Measurements from ENCODE around the gene MRPS12.

MRPS12 gene

GRCh38 chr19:38905620-38906019 lies 25.1 kb upstream of the MRPS12 start:
- Histone ChIP-seq H2AFZ (ENCODE audit: low read depth, low read length) (no peak overlapping the region), H3K4me2 (ENCODE audit: low read length) (no peak overlapping the region), H4K20me1 (ENCODE audit: insufficient read depth, low read length) (no peaks in the 10 kb centered on the region), H3K9me3 (ENCODE audit: insufficient read depth, low read length) (no peaks in the 10 kb centered on the region), H3K9ac (ENCODE audit: low read length) (no peak overlapping the region), H3K36me3 (replicated peaks; ENCODE audit: low read depth, low read length) (peaks cover 43% of the 10 kb centered on the region), H3K4me1 (ENCODE audit: low read length) (peaks cover 4% of the 10 kb centered on the region), H3K4me3 (ENCODE audit: low read length) (no peak overlapping the region), H3K79me2 (ENCODE audit: low read length) (peaks cover 29% of the 10 kb centered on the region), H3K27me3 (ENCODE audit: low read depth, low read length) (no peaks in the 10 kb centered on the region), H3K27ac (ENCODE audit: low read length) (no peak overlapping the region)
- TF ChIP-seq CTCF (IDR thresholded peaks at IDR 0.05; ENCODE audit: low read depth, low read length) (no peak), EZH2phosphoT487 (IDR thresholded peaks at IDR 0.05; ENCODE audit: low read depth) (no peak)

- H3K36me3 ChIP-seq (replicated peaks; ENCODE audit: low read depth, low read length), result peaks cover 37% of the 10 kb centered on the region
Measured at GRCh38 chr19:38907227-38907626, 23.5 kb upstream of the MRPS12 start.

GRCh38 chr19:38907670-38908069 lies 23.1 kb upstream of the MRPS12 start:
- H2AFZ ChIP-seq (ENCODE audit: low read depth, low read length), result no peak overlapping the region
- H4K20me1 ChIP-seq (ENCODE audit: insufficient read depth, low read length), result no peaks in the 10 kb centered on the region
- no peaks in the 10 kb centered on the region for H3K27me3 ChIP-seq (ENCODE audit: low read depth, low read length)
- H3K79me2 ChIP-seq (ENCODE audit: low read length), result peaks cover 14% of the 10 kb centered on the region; the same call in 1 of the 2 replicates
- H3K4me3 ChIP-seq (ENCODE audit: low read length), result no peak overlapping the region
- H3K4me2 ChIP-seq (ENCODE audit: low read length), result no peak overlapping the region
- H3K9me3 ChIP-seq (ENCODE audit: insufficient read depth, low read length), result no peaks in the 10 kb centered on the region
- no peak overlapping the region for H3K9ac ChIP-seq (ENCODE audit: low read length)
- H3K27ac ChIP-seq (ENCODE audit: low read length), result no peak overlapping the region
- H3K4me1 ChIP-seq (ENCODE audit: low read length), result no peaks in the 10 kb centered on the region
- peaks cover 37% of the 10 kb centered on the region for H3K36me3 ChIP-seq (replicated peaks; ENCODE audit: low read depth, low read length)
- TF ChIP-seq CTCF (IDR thresholded peaks at IDR 0.05; ENCODE audit: low read depth, low read length), result no peak
- TF ChIP-seq EZH2phosphoT487 (IDR thresholded peaks at IDR 0.05; ENCODE audit: low read depth), result no peak

More at GRCh38 chr19:38907227-38907626, 23.5 kb upstream of the MRPS12 start:
- Histone ChIP-seq H3K79me2 (ENCODE audit: low read length) (peaks cover 16% of the 10 kb centered on the region; the same call in 1 of the 2 replicates), H4K20me1 (ENCODE audit: insufficient read depth, low read length) (no peaks in the 10 kb centered on the region), H3K4me2 (ENCODE audit: low read length) (no peak overlapping the region), H3K27me3 (ENCODE audit: low read depth, low read length) (no peaks in the 10 kb centered on the region), H2AFZ (ENCODE audit: low read depth, low read length) (no peak overlapping the region), H3K27ac (ENCODE audit: low read length) (no peak overlapping the region), H3K4me3 (ENCODE audit: low read length) (no peak overlapping the region), H3K9ac (ENCODE audit: low read length) (no peak overlapping the region), H3K4me1 (ENCODE audit: low read length) (no peaks in the 10 kb centered on the region), H3K9me3 (ENCODE audit: insufficient read depth, low read length) (no peaks in the 10 kb centered on the region)
- no peak for TF ChIP-seq EZH2phosphoT487 (IDR thresholded peaks at IDR 0.05; ENCODE audit: low read depth)
- no peak for TF ChIP-seq CTCF (IDR thresholded peaks at IDR 0.05; ENCODE audit: low read depth, low read length)

GRCh38 chr19:38908911-38909310 lies 21.8 kb upstream of the MRPS12 start:
- Histone ChIP-seq H3K4me2 (ENCODE audit: low read length) (no peak overlapping the region), H3K79me2 (ENCODE audit: low read length) (peaks cover 5% of the 10 kb centered on the region; the same call in 1 of the 2 replicates), H4K20me1 (ENCODE audit: insufficient read depth, low read length) (no peaks in the 10 kb centered on the region), H3K27ac (ENCODE audit: low read length) (no peak overlapping the region), H2AFZ (ENCODE audit: low read depth, low read length) (no peak overlapping the region), H3K4me1 (ENCODE audit: low read length) (no peaks in the 10 kb centered on the region), H3K36me3 (replicated peaks; ENCODE audit: low read depth, low read length) (peaks cover 37% of the 10 kb centered on the region), H3K4me3 (ENCODE audit: low read length) (no peak overlapping the region), H3K9ac (ENCODE audit: low read length) (no peak overlapping the region), H3K9me3 (ENCODE audit: insufficient read depth, low read length) (no peaks in the 10 kb centered on the region), H3K27me3 (ENCODE audit: low read depth, low read length) (no peaks in the 10 kb centered on the region)
- TF ChIP-seq CTCF (IDR thresholded peaks at IDR 0.05; ENCODE audit: low read depth, low read length) (no peak), EZH2phosphoT487 (IDR thresholded peaks at IDR 0.05; ENCODE audit: low read depth) (no peak)

Data from OCI-LY3 (cell line).